Left renal cortex interstitium (tissue), 4 donors: ENCODE data around the gene CRTC1. TPM values are rescaled to one million over a fixed set of nuclear protein-coding genes. Genes with fewer than 3 reads are reported as not detected.

ENCODE experiments used
- DNase-seq, 4 donors: peaks; one replicate each; pipeline ENCODE4 v3.0.0-alpha.2; 2013; ENCODE audit warnings: low read depth in 4 of 4, low spot score in 2 of 4, missing footprints in 1 of 4
- polyA plus RNA-seq, 4 donors: library from polyadenylated mRNA; unstranded; fragments of 120-200 nt; gene quantifications; one replicate each; pipeline ENCODE4 v1.2.1, GENCODE V29; 2013; ENCODE audit not compliant: insufficient read length in 4 of 4

The CRTC1 gene
- polyA plus RNA-seq, 4 donors = 12.2 to 32.4 (median 21.6) TPM

DNA sequence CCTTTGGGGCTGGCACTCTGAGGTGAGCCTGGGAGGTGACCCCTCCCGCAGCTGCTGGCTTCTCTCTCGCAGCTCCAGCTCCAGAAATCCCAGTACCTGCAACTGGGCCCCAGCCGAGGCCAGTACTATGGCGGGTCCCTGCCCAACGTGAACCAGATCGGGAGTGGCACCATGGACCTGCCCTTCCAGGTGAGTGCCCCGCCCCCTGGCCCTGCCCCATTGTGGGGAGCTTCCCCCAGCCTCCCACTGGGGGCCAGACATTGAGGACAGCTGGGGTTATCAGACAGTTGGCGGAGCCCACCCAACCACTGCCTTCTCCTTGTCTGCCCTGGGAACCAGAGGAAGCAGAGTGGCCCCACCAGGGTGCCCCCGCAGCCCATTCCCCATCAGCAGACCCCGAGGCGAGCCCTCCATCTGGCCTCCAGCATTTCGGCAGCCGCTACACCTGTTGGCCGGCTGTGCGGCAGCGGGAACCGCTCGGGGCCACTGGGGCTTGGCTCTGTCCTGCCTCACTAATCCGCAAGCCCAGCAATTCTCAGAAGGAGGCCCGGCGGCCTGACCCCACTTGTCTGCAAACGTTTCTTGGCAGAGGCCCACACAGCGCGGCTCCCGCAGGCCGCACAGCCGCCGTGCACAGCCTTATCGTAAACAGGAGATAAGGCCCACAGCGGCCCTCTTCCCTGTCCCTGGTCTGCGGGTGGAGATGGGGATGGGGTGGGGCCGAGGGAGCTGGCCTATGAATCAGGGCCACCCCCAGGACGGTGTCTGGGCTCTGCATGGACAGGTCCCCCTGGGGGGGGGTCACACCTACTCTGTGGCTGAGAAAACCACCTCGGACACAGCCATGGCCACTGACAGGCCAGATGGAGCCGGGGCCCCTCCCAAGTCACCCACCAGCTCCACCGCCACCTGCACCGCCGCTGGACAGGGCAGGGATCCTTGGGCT lies 59.6 kb downstream of the CRTC1 start:
- peak in 1 of 4 donors; percentile 51 for DNase-seq

- DNase-seq = no peak
Observed at GRCh38 chr19:18743784-18744418, 60.4 kb downstream of the CRTC1 start.

DNA sequence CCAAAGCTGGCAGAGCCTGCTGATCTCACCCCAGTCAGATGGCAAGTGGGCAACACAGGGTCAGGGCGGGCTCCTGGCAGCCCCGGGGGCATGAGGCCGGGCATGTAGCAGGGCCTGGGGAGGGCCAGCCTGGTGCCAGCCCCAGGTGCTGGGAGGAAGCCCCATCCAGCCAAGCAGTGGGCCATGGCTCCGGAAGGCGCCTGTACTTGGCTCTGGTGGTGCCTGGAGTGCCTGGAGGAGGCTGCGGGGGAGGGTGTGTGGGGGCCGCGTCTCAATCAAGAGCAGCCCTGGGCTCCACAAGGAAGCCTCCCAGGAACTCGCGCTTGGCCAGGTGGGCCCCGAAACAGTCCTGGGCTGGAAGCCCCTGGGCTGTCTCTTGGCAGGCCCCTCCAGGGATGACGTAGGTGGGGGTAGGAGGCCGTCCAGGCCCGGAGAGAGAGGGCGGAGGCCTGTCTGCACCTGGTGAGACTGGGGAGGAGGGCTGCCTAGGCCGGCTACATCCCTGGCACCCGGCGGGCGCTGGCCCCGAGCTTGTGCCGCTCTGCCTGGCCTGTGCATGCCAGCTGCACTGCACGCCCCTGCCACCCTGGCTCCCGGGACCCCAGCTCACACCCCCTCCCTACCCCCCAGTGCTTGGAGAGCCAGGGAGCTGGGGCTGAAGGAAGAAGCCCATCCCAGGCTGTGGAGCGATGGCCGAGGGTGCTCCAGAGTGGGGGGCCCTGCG lies 61.7 kb downstream of the CRTC1 start:
- DNase-seq = no peak

GRCh38 chr19:18745931-18746330 lies 62.5 kb downstream of the CRTC1 start:
- DNase-seq = no peak

DNA sequence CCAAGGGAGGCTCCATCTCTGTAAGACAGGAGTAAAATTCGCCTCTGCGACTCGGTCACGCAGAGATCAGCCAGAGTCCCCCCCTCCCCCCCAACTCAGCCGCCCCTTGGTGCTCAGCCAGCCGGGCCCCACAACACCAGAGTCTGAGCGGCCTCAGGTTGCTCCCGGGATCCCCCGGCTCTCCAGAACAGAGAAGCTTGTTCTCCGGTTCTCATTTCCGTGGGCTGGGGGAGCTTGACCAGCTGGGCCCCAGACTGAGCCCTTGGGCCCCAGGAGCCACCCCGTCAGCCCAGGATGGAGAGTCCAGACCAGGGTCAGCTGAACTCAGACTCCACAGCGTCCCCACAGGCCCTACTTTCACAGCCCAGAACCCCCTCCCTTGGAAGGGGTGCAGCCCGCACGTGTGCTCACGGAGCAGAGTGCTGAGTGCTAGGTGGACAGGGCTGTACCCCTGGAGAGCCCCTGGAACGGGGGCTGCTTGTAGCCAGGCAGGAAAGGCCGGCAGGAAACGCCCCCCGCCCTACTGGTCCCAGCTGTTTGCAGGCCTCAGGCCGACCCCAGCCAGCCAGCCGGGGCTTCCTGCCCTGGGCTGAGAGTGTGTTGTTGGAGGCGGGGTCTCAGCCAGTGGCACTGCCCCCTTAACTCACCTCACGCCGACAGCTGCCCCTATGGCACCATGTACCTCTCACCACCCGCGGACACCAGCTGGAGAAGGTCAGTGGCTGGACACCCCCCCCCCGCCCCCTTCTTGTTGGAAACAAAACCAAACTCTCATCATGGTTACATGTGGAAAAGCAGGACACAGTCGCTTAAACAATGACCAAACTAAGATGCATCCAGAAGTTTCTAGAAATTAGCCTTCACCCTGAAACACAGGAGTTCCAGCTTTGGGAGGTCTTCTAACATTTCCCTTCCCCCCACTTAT lies 63.2 kb downstream of the CRTC1 start:
- DNase-seq = no peak

- DNase-seq = no peak
Observed at GRCh38 chr19:18749362-18750231, 66.1 kb downstream of the CRTC1 start.

DNA sequence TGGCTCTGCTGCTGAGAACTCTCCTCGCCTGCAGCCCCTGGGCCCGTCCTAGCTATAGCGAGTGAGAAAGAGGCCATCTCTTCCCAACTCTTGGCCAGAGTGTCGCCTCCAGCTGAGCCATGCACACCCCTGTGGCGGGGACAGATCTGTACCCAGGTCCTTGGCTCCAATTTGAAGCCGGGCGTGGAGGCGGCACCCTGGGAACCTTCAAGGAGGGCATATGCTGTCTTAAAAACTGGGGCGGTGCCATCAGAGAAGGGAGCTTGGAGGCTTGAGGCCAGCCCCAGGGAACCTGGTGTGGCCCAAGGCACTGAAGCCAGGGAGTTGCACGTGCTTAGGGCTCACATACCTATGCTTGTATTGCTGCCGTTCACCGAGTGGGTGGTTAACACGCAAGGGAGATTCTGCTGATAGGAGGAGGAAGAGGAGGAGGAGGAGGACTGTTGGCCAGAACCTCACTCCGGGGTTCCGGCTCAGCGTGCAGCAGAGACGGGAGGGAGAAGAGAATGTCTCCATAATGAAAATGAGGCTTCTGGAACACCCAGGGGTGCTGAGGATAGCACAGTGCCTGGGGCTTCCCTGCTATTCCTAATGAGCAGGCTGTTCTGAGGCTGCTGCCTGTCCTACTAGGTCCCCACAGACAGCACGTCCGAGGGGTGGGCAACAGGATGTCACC lies 67.0 kb downstream of the CRTC1 start:
- DNase-seq = no peak

- DNase-seq = no peak
Observed at GRCh38 chr19:18751571-18751970, 68.1 kb downstream of the CRTC1 start.

- DNase-seq = no peak
Observed at GRCh38 chr19:18754501-18754900, 71.0 kb downstream of the CRTC1 start.

DNA sequence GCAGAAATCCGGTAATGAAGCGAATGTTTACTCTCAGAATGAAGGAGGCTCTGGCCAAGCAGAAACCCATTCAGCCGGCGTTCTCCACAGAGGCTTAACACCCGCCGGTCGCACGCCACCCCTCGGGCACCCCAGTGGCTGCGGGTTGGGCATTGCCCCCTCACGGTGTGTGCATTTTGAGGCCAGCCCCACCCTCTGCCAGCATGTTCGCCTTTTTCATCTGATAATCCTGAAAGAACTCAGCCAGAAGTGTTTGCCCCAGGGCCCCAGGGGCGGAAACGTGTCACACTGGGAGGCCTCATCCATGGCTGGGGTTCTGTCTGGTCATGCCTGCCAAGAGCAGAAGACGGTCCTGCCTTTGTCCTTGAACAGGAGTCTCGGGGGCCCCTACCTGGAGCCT lies 73.4 kb downstream of the CRTC1 start:
- DNase-seq = no peak

- no peak for DNase-seq
Observed at GRCh38 chr19:18759304-18759994, 76.0 kb downstream of the CRTC1 start.

GRCh38 chr19:18759995-18760426 lies 76.5 kb downstream of the CRTC1 start:
- DNase-seq = no peak

DNA sequence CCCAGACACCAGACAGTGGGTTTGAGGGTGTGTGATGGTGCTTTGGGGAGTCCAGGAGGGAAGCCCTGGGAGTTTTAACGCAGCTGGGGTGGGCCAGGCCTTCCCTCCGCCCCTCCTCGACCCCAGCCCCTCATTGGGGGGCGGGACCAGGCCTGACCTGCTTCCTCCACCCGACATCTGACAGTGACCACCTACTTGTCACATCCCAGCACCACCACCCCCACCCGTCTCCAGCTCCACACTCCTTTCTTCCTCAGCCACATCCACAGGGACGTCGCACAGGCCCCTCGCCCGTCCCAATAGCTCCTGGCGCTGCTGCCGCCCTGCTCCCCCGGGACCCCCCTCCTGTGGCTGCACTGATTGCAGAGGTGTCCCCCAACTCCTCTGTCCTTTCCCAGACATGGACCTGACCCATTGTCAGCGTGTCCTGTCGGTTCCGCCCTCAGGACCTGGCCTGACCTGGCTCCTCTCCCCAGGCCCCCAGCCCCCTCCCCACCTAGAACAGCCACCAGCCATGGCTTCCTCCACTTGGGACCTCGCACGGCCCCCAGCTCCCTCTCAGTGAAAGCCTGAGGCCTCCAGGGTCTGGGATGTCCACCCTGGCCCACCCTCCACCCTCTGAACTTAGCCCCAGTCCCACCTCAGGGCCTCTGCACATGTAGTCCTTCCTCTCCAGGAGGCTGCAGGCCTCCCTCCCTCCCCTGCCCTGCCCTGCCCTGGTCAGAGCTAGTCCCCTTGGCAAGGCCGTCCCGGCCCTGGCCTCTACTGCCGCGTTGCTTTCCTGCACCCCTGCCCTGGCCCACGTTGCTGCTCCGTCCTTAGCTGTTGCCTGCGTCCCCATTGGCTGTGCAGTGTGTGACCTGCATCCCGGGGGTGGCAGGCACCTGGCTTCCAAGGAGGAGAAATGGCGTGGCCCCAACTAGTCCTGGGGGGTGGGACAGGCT lies 77.2 kb downstream of the CRTC1 start:
- DNase-seq = no peak

GRCh38 chr19:18761531-18762110 lies 78.1 kb downstream of the CRTC1 start:
- DNase-seq = no peak

DNA sequence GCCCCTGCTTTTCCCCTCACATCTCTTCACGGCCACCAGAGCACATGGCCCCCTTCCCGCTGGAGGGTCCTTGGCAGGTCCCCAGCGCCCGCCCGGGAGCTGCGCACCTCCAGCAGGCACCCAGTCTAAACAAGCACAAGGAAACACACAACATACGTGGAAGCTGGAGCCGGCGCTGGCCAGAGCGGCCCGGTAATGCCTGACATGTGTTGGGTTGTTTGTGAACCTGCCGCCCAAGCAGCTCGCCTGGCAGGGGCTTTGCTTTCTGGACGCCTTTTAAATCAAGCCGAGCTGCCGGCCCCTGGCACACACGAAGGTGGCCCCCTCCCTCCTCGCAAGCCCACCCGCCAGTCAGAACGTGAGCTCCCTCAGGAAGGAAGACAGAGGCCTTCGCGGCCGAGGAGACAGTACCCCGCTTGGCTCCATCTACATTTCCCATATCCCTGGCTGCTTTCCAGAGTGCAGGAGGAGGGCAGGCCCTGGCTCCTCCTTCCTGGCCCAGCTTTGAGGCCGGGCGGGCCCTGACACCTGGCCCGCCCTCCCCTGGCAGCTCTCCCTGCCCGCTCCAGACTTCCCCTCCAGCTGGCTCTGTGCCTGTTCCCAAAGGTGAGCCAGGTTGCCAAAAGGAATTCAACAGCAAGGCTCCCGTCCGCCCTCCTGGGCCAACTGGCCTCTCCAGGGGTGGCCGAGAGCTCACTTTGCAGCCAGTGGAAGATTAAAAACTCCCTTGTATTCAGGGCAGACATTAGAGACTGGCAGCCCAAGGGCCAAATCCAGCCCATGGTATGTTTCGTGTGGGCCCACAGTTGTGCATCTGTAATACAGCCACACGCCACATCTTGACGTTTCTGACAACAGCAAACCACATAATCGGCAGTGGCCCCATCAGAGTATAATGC lies 78.9 kb downstream of the CRTC1 start:
- peak in 1 of 4 donors; percentile 65 for DNase-seq
